H1 (cell line): ENCODE results near the gene CCDC141.
"Not testable (repeated sequence)": the region's sequence is repeated elsewhere in the genome, so short reads cannot be mapped to it uniquely, and the experiment has no call there.

ENCODE experiments used
- ASH2L ChIP-seq: fragments of 200-600, 300-600 bp; sonication (generic); IDR thresholded peaks from one replicate; pipeline ENCODE4 v1.7.1; 2017; ENCODE audit warnings: low read length
- ATF2 ChIP-seq: IDR thresholded peaks from 2 replicates; pipeline ENCODE4 v1.6.1; 2012; ENCODE audit warnings: low read length, inconsistent platforms
- BRCA1 ChIP-seq: IDR thresholded peaks from 2 replicates; pipeline ENCODE4 v1.6.1; 2012; ENCODE audit warnings: low read depth, low read length, improper control_type of control experiment
- CEBPB ChIP-seq: IDR thresholded peaks from 2 replicates; pipeline ENCODE4 v1.6.1; 2012; ENCODE audit warnings: low read depth, low read length
- CREB1 ChIP-seq: IDR thresholded peaks from 2 replicates; pipeline ENCODE4 v1.6.1; 2012; ENCODE audit warnings: inconsistent platforms
- CTCF ChIP-seq, 3 experiments: IDR thresholded peaks; 1 replicate in 2 of 3; 2 replicates in 1 of 3; pipeline versions ENCODE4 v1.5.1 to v1.6.1; 2011; ENCODE audit warnings: low read length in 3 of 3, mild to moderate bottlenecking in 3 of 3, inconsistent platforms in 2 of 3, low read depth in 1 of 3, moderate library complexity in 1 of 3; ENCODE audit not compliant: insufficient read depth in 1 of 3; ENCODE audit errors: control extremely low read depth in 1 of 3
- EGR1 ChIP-seq: IDR thresholded peaks from 2 replicates; pipeline ENCODE4 v1.6.1; 2011; ENCODE audit warnings: low read depth, low read length, borderline replicate concordance
- JUN ChIP-seq: IDR thresholded peaks from 2 replicates; pipeline ENCODE4 v1.6.1; 2011; ENCODE audit warnings: low read depth, mild to moderate bottlenecking, improper control_type of control experiment, low read length
- POLR2A ChIP-seq, 2 experiments: IDR thresholded peaks; 1 replicate in 1 of 2; 2 replicates in 1 of 2; pipeline ENCODE4 v1.6.1; 2011; ENCODE audit warnings: low read depth in 2 of 2, low read length in 2 of 2, mild to moderate bottlenecking in 2 of 2; ENCODE audit errors: control extremely low read depth in 1 of 2
- POLR2AphosphoS5 ChIP-seq: IDR thresholded peaks from 2 replicates; pipeline ENCODE4 v1.6.1; 2011; ENCODE audit warnings: low read depth, low read length
- TAF1 ChIP-seq: IDR thresholded peaks from 2 replicates; pipeline ENCODE4 v1.6.1; 2011; ENCODE audit warnings: mild to moderate bottlenecking, low read depth, low read length
- TEAD4 ChIP-seq: IDR thresholded peaks from 2 replicates; pipeline ENCODE4 v1.6.1; 2012; ENCODE audit warnings: low read depth, low read length, inconsistent platforms, mixed read lengths

- not testable (repeated sequence) for TF ChIP-seq EGR1; POLR2A (IDR thresholded peaks at IDR 0.05; ENCODE audit: control extremely low read depth in 1 of 2, low read depth in 2 of 2, low read length in 2 of 2); TEAD4; JUN; BRCA1; CREB1; TAF1; CEBPB; POLR2AphosphoS5; ASH2L; ATF2
- TF ChIP-seq CTCF (IDR thresholded peaks at IDR 0.05; ENCODE audit: control extremely low read depth in 1 of 3, insufficient read depth in 1 of 3, low read depth in 1 of 3, low read length in 3 of 3) = peak; percentile 17 to 45 (median 39); a peak in 3 of 4 replicates
Measured at GRCh38 chr2:178992719-178993118, 57.2 kb downstream of the CCDC141 start.
